ENCODE measurements around the gene PDE3A. TPM values are rescaled to one million over a fixed set of nuclear protein-coding genes. Genes with fewer than 3 reads are reported as not detected.
A peak's percentile ranks its signal among the peaks of the same experiment; 100 is the strongest.
"Not testable (repeated sequence)": the region's sequence is repeated elsewhere in the genome, so short reads cannot be mapped to it uniquely, and the experiment has no call there.

The PDE3A gene
- total RNA-seq, 1 donor, result 16.2 TPM

GRCh38 chr12:20372326-20373096 is 4.2 kb downstream of the PDE3A start:
- DNase-seq (ENCODE audit: low read depth), result no peak
- TF ChIP-seq CTCF (IDR thresholded peaks at IDR 0.05; ENCODE audit: insufficient read depth, low read length), result no peak
- H3K4me3 ChIP-seq (ENCODE audit: low read depth, low read length), result no peak overlapping the region

GRCh38 chr12:20374795-20375194 is 6.5 kb downstream of the PDE3A start:
- H3K4me3 ChIP-seq (ENCODE audit: low read depth, low read length), result no peak overlapping the region
- DNase-seq (ENCODE audit: low read depth), result no peak
- no peak for TF ChIP-seq CTCF (IDR thresholded peaks at IDR 0.05; ENCODE audit: insufficient read depth, low read length)

- H3K4me3 ChIP-seq (ENCODE audit: low read depth, low read length), result no peak overlapping the region
- DNase-seq (ENCODE audit: low read depth), result no peak
- TF ChIP-seq CTCF (IDR thresholded peaks at IDR 0.05; ENCODE audit: insufficient read depth, low read length), result no peak
Observed at GRCh38 chr12:20375560-20375959, 7.2 kb downstream of the PDE3A start.

GRCh38 chr12:20376984-20377383 is 8.6 kb downstream of the PDE3A start:
- DNase-seq (ENCODE audit: low read depth), result peak; percentile 58
- no peak overlapping the region for H3K4me3 ChIP-seq (ENCODE audit: low read depth, low read length)
- TF ChIP-seq CTCF (IDR thresholded peaks at IDR 0.05; ENCODE audit: insufficient read depth, low read length), result peak; percentile 40

- no peak overlapping the region for H3K4me3 ChIP-seq (ENCODE audit: low read depth, low read length)
- DNase-seq (ENCODE audit: low read depth), result no peak
- no peak for TF ChIP-seq CTCF (IDR thresholded peaks at IDR 0.05; ENCODE audit: insufficient read depth, low read length)
Observed at GRCh38 chr12:20377750-20378149, 9.4 kb downstream of the PDE3A start.

GRCh38 chr12:20382117-20382516 is 13.8 kb downstream of the PDE3A start:
- DNase-seq (ENCODE audit: low read depth), result no peak
- no peak overlapping the region for H3K4me3 ChIP-seq (ENCODE audit: low read depth, low read length)
- no peak for TF ChIP-seq CTCF (IDR thresholded peaks at IDR 0.05; ENCODE audit: insufficient read depth, low read length)

GRCh38 chr12:20383612-20384011 is 15.3 kb downstream of the PDE3A start:
- TF ChIP-seq CTCF (IDR thresholded peaks at IDR 0.05; ENCODE audit: insufficient read depth, low read length), result no peak
- DNase-seq (ENCODE audit: low read depth), result no peak
- no peak overlapping the region for H3K4me3 ChIP-seq (ENCODE audit: low read depth, low read length)

- not testable (repeated sequence) for DNase-seq (ENCODE audit: low read depth); H3K4me3 ChIP-seq (ENCODE audit: low read depth, low read length)
Observed at GRCh38 chr12:20384836-20385235, 16.5 kb downstream of the PDE3A start.

All from fibroblast of the aortic adventitia (primary cell).